HCT116 (cell line): ENCODE data around the gene DOCK9. TPM values are rescaled to one million over a fixed set of nuclear protein-coding genes. Genes with fewer than 3 reads are reported as not detected.

Experiments
- ATAC-seq: fragments of 200-7000 bp; cut with Tn5 transposase; 2 replicates; pipeline ENCODE4 v1.9.1; 2020; ENCODE audit warnings: mild to moderate bottlenecking, moderate library complexity
- BruUV-seq: library from RNA; stranded (reverse); fragments of 400-500 nt; replicated peaks from 2 replicates; lab custom pipeline; 2021; lab: Mats Ljungman, UMichigan
- CTCF ChIA-PET: fragments of 300-600 bp; sonication (Branson Sonifier 250); formaldehyde crosslinking; loops from one replicate; lab custom pipeline; 2021; ENCODE audit warnings: antibody characterized with exemption; lab: Charles Lee
- POLR2A ChIA-PET: fragments of 300-600, 350-600 bp; sonication (Branson Sonifier 250); formaldehyde crosslinking; loops from one replicate; lab custom pipeline; 2021; ENCODE audit warnings: antibody characterized with exemption; lab: Charles Lee
- RAD21 ChIA-PET, 2 experiments: fragments of 300-600 bp; sonication (Branson Sonifier 250); formaldehyde crosslinking; loops; one replicate each; lab custom pipeline; 2023; ENCODE audit warnings: low total read pairs in 2 of 2; ENCODE audit not compliant: uncharacterized antibody in 2 of 2, unreplicated experiment in 2 of 2, low non-redundant PET in 1 of 2; lab: Charles Lee
- DNase-seq: peaks from one replicate; pipeline ENCODE4 v3.0.0-alpha.2; 2010; ENCODE audit warnings: low read depth, low spot score
- H2AFZ ChIP-seq: fragments of 200-600 bp; shearing (Covaris generic), sonication (generic); 2 replicates; pipeline ENCODE4 v1.6.1; 2017; ENCODE audit warnings: low read depth, mixed run types, mixed read lengths, antibody characterized with exemption, low read length; ENCODE audit not compliant: poor library complexity, severe bottlenecking
- H3K27ac ChIP-seq: 2 replicates; pipeline ENCODE4 v1.5.1; 2012; ENCODE audit warnings: low read depth, low read length
- H3K27me3 ChIP-seq: fragments of 200-600 bp; sonication (generic); 2 replicates; pipeline ENCODE4 v1.6.1; 2016; ENCODE audit warnings: mixed run types, low read length, mixed read lengths; ENCODE audit not compliant: insufficient read depth
- H3K36me3 ChIP-seq, 2 experiments: fragments of 200-500 bp in 1 of 2; fragments of 200-600 bp in 1 of 2; sonication (Bioruptor generic) in 1 of 2; sonication (generic) in 1 of 2; 2 replicates each; pipeline versions ENCODE4 v1.5.1 to v1.6.1; 2014 to 2016; ENCODE audit warnings: low read length in 2 of 2, inconsistent platforms in 1 of 2, mixed read lengths in 1 of 2, mixed run types in 1 of 2; ENCODE audit not compliant: insufficient read depth in 2 of 2, control insufficient read depth in 1 of 2
- H3K4me1 ChIP-seq, 2 experiments: fragments of 200-600 bp in 1 of 2; sonication (generic) in 1 of 2; 2 replicates each; pipeline versions ENCODE4 v1.5.1 to v1.6.1; 2012 to 2017; ENCODE audit warnings: low read length in 2 of 2, inconsistent platforms in 1 of 2, mild to moderate bottlenecking in 1 of 2, mixed read lengths in 1 of 2, mixed run types in 1 of 2, moderate library complexity in 1 of 2; ENCODE audit not compliant: insufficient read depth in 2 of 2, control insufficient read depth in 1 of 2
- H3K4me2 ChIP-seq: fragments of 200-600 bp; sonication (generic); 2 replicates; pipeline ENCODE4 v1.6.1; 2017; ENCODE audit warnings: mixed run types, low read length, mixed read lengths
- H3K4me3 ChIP-seq, 2 experiments: fragments of 200-600 bp in 1 of 2; sonication (generic) in 1 of 2; replicated peaks in 1 of 2; 2 replicates each; pipeline ENCODE4 v1.5.1; 2011 to 2016; ENCODE audit warnings: low read length in 2 of 2, control low read depth in 1 of 2, low read depth in 1 of 2, mild to moderate bottlenecking in 1 of 2, mixed read lengths in 1 of 2, mixed run types in 1 of 2
- H3K79me2 ChIP-seq: fragments of 200-600 bp; sonication (generic); 2 replicates; pipeline ENCODE4 v1.6.1; 2017; ENCODE audit warnings: mild to moderate bottlenecking, mixed run types, low read length, moderate library complexity, mixed read lengths; ENCODE audit not compliant: insufficient read depth
- H3K9ac ChIP-seq: fragments of 200-600 bp; sonication (generic); 2 replicates; pipeline ENCODE4 v1.6.1; 2016; ENCODE audit warnings: low read length, mixed read lengths
- H3K9me2 ChIP-seq: fragments of 200-600 bp; sonication (generic), shearing (Covaris generic); 2 replicates; pipeline ENCODE4 v1.6.1; 2017; ENCODE audit warnings: mixed run types, mild to moderate bottlenecking, moderate library complexity; ENCODE audit not compliant: insufficient read depth
- H3K9me3 ChIP-seq, 2 experiments: fragments of 200-500 bp in 1 of 2; fragments of 200-600 bp in 1 of 2; sonication (Bioruptor generic) in 1 of 2; sonication (generic) in 1 of 2; 2 replicates each; pipeline ENCODE4 v1.6.1; 2014 to 2017; ENCODE audit warnings: low read length in 2 of 2, mixed read lengths in 2 of 2, inconsistent platforms in 1 of 2, low read depth in 1 of 2, mild to moderate bottlenecking in 1 of 2, mixed run types in 1 of 2, moderate library complexity in 1 of 2; ENCODE audit not compliant: control insufficient read depth in 1 of 2, insufficient read depth in 1 of 2
- H4K20me1 ChIP-seq: fragments of 200-600 bp; sonication (generic), shearing (Covaris generic); 2 replicates; pipeline ENCODE4 v1.6.1; 2017; ENCODE audit warnings: mixed run types, mild to moderate bottlenecking, moderate library complexity; ENCODE audit not compliant: insufficient read depth
- EGR1 ChIP-seq: IDR thresholded peaks from 2 replicates; pipeline ENCODE4 v1.6.1; 2012; ENCODE audit warnings: low read depth
- POLR2A ChIP-seq: IDR thresholded peaks from 2 replicates; pipeline ENCODE4 v1.7.0; 2011; ENCODE audit warnings: borderline replicate concordance; ENCODE audit not compliant: insufficient read depth, insufficient read length; ENCODE audit errors: extremely low read depth
- RAD21 ChIP-seq: IDR thresholded peaks from 2 replicates; pipeline ENCODE4 v1.6.1; 2012; ENCODE audit warnings: low read depth, mild to moderate bottlenecking
- intact Hi-C: fragments of 100-400 bp; cut with micrococcal nuclease; formaldehyde crosslinking; loops from 2 replicates; pipeline ENCODE4 v1.10.0; 2022
- total RNA-seq: library from RNA; stranded (reverse); gene quantifications from one replicate; pipeline ENCODE4 v1.2.1, GENCODE V29; 2021; ENCODE audit not compliant: unreplicated experiment
- TF ChIP-seq, protein P1 (sequence below): IDR thresholded peaks from 2 replicates; pipeline ENCODE4 v1.6.1; 2012; ENCODE audit warnings: low read depth

DOCK9 gene
- total RNA-seq, 1 experiment from 2014 or later: 58.8 TPM

DNA sequence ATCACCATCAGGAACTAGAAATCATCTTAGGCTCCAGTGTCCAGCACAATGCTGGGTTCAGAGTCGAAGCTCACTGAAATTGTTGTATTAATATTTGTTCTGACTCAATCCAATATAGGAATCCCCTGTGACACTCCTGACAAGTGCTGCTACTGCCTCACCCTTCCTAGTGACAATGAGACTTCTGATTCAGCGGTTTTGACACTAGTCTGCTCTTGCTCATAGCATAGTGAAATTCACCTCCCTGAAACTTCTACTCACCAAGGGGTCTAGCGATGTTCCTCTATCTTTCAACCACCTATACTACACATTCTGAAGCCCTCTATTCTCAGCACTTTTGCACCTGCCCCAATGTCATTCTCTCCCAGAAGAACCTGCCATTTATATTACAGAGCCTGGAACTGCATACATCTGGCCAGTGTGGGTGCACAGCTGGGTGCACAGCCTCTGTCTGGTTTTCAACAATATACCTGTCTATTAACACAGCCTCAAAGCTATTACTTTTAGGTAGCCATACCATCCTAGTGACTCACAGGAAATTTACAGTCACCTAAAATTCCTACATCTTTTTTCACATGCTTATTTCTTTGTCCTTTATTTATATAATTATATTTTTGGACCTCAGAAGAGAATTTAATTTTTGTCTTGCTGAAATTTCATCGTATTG lies 88.3 kb downstream of the DOCK9 start:
- Histone ChIP-seq H3K27me3 (no peaks in the 10 kb centered on the region), H3K9me2 (no peaks in the 10 kb centered on the region), H3K4me2 (peak overlapping the region; percentile 47), H3K27ac (no peak overlapping the region), H3K9me3 (no peaks in the 10 kb centered on the region), H3K79me2 (no peaks in the 10 kb centered on the region), H3K36me3 (peaks cover 0 to 6% of the 10 kb centered on the region in 2 experiments; a peak in 1 of 4 replicates), H4K20me1 (no peaks in the 10 kb centered on the region; the same call in 1 of the 2 replicates), H3K4me3 (no peak overlapping the region), H3K4me1 (peaks cover 6 to 16% of the 10 kb centered on the region in 2 experiments), H2AFZ (no peak overlapping the region), H3K9ac (no peak overlapping the region)
- no TSS peak for BruUV-seq
- ATAC-seq (peak; percentile 71), DNase-seq (no peak)
- ChIA-PET CTCF (no interaction called here), POLR2A (interaction anchor here (1.1 kb wide), 1 partner anchor 10 kb away, joined by 3 read pairs; no protein-coding TSS in a partner anchor), RAD21 (interaction anchor here in 1 of 2 experiments (1.4 kb wide), 1 partner anchor 83 kb away, joined by 3 read pairs; no protein-coding TSS in a partner anchor)
- TF ChIP-seq POLR2A: no peak
- no peak for TF ChIP-seq EGR1
- intact Hi-C loops: no loop called here

DNA sequence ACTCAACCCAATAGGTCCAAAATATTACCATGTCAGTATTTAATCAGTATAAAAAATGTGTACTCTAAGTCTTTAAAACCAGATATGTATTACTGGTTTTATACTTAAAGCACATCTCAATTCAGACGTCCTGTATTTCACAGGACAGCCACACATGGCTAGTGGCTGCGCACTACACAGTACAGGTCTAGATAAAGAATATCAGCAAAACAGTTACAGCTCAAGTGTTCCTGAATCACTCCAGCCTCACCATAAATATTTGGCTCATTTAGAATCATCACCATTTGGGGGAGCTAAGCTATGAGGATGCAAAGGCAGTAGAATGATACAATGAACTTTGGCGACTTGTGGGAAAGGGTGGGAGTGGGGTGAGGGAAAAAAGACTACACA lies 89.0 kb downstream of the DOCK9 start:
- H3K27me3 ChIP-seq: no peaks in the 10 kb centered on the region
- no peak for DNase-seq
- H3K27ac ChIP-seq: no peak overlapping the region
- H3K9ac ChIP-seq: no peak overlapping the region
- peaks cover 6 to 16% of the 10 kb centered on the region in 2 experiments for H3K4me1 ChIP-seq
- H3K9me3 ChIP-seq: no peaks in the 10 kb centered on the region
- intact Hi-C loops: no loop called here
- ChIA-PET CTCF (no interaction called here), RAD21 (no interaction called here), POLR2A (no interaction called here)
- peaks cover 0 to 9% of the 10 kb centered on the region in 2 experiments; a peak in 1 of 4 replicates for H3K36me3 ChIP-seq
- no peaks in the 10 kb centered on the region for H3K9me2 ChIP-seq
- peak; percentile 23; the same call in 1 of the 2 replicates for ATAC-seq
- H4K20me1 ChIP-seq: no peaks in the 10 kb centered on the region; the same call in 1 of the 2 replicates
- no TSS peak for BruUV-seq
- H2AFZ ChIP-seq: no peak overlapping the region
- no peaks in the 10 kb centered on the region for H3K79me2 ChIP-seq
- TF ChIP-seq, protein P1, sequence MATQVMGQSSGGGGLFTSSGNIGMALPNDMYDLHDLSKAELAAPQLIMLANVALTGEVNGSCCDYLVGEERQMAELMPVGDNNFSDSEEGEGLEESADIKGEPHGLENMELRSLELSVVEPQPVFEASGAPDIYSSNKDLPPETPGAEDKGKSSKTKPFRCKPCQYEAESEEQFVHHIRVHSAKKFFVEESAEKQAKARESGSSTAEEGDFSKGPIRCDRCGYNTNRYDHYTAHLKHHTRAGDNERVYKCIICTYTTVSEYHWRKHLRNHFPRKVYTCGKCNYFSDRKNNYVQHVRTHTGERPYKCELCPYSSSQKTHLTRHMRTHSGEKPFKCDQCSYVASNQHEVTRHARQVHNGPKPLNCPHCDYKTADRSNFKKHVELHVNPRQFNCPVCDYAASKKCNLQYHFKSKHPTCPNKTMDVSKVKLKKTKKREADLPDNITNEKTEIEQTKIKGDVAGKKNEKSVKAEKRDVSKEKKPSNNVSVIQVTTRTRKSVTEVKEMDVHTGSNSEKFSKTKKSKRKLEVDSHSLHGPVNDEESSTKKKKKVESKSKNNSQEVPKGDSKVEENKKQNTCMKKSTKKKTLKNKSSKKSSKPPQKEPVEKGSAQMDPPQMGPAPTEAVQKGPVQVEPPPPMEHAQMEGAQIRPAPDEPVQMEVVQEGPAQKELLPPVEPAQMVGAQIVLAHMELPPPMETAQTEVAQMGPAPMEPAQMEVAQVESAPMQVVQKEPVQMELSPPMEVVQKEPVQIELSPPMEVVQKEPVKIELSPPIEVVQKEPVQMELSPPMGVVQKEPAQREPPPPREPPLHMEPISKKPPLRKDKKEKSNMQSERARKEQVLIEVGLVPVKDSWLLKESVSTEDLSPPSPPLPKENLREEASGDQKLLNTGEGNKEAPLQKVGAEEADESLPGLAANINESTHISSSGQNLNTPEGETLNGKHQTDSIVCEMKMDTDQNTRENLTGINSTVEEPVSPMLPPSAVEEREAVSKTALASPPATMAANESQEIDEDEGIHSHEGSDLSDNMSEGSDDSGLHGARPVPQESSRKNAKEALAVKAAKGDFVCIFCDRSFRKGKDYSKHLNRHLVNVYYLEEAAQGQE: no peak
- TF ChIP-seq RAD21: peak; percentile 13; the same call in 1 of the 2 replicates
- H3K4me3 ChIP-seq: no peak overlapping the region
- H3K4me2 ChIP-seq: no peak overlapping the region
